ENCODE data around the gene ZNF423.

ZNF423 gene

GRCh38 chr16:49486400-49486799, 369.5 kb downstream of the ZNF423 start:
- no peak for DNase-seq

GRCh38 chr16:49485663-49486062, 370.2 kb downstream of the ZNF423 start:
- DNase-seq = no peak

GRCh38 chr16:49484936-49485335, 371.0 kb downstream of the ZNF423 start:
- DNase-seq = no peak

- DNase-seq = peak; percentile 73
Measured at GRCh38 chr16:49484451-49484849, 371.5 kb downstream of the ZNF423 start.

- no peak for DNase-seq
Measured at GRCh38 chr16:49483651-49484450, 372.1 kb downstream of the ZNF423 start.

GRCh38 chr16:49483251-49483650, 372.7 kb downstream of the ZNF423 start:
- DNase-seq = no peak

GRCh38 chr16:49482690-49483089, 373.2 kb downstream of the ZNF423 start:
- no peak for DNase-seq

- no peak for DNase-seq
Measured at GRCh38 chr16:49478616-49479015, 377.3 kb downstream of the ZNF423 start.

- no peak for DNase-seq
Measured at GRCh38 chr16:49478107-49478506, 377.8 kb downstream of the ZNF423 start.

GRCh38 chr16:49477250-49477895, 378.5 kb downstream of the ZNF423 start:
- no peak for DNase-seq

- DNase-seq = peak; percentile 61
Measured at GRCh38 chr16:49474741-49475140, 381.2 kb downstream of the ZNF423 start.

GRCh38 chr16:49473773-49474172, 382.1 kb downstream of the ZNF423 start:
- DNase-seq = no peak

GRCh38 chr16:49473131-49473530, 382.8 kb downstream of the ZNF423 start:
- DNase-seq = no peak

GRCh38 chr16:49472598-49472997, 383.3 kb downstream of the ZNF423 start:
- no peak for DNase-seq

- DNase-seq = no peak
Measured at GRCh38 chr16:49471038-49471727, 384.7 kb downstream of the ZNF423 start.

- no peak for DNase-seq
Measured at GRCh38 chr16:49470513-49470991, 385.4 kb downstream of the ZNF423 start.

GRCh38 chr16:49469930-49470451, 385.9 kb downstream of the ZNF423 start:
- DNase-seq = no peak

GRCh38 chr16:49469311-49469670, 386.6 kb downstream of the ZNF423 start:
- no peak for DNase-seq

GRCh38 chr16:49468611-49469310, 387.2 kb downstream of the ZNF423 start:
- no peak for DNase-seq

- DNase-seq = no peak
Measured at GRCh38 chr16:49467540-49468372, 388.2 kb downstream of the ZNF423 start.

- no peak for DNase-seq
Measured at GRCh38 chr16:49466881-49467280, 389.0 kb downstream of the ZNF423 start.

- no peak for DNase-seq
Measured at GRCh38 chr16:49466529-49466831, 389.4 kb downstream of the ZNF423 start.
